GM08714 (cell line): ENCODE data around the gene TRPM3.
"Not testable (repeated sequence)": the region's sequence is repeated elsewhere in the genome, so short reads cannot be mapped to it uniquely, and the experiment has no call there.

Experiments used
- H3K4me3 ChIP-seq: fragments of 200-500 bp; sonication (Bioruptor generic); 2 replicates; pipeline ENCODE4 v1.5.1; 2014; ENCODE audit warnings: mild to moderate bottlenecking, low read length, inconsistent platforms
- ZNF274 ChIP-seq: IDR thresholded peaks from 2 replicates; pipeline ENCODE4 v1.6.1; 2012; ENCODE audit warnings: mild to moderate bottlenecking, low read depth, low read length

TRPM3 gene

GRCh38 chr9:70658765-70659164 is 462.7 kb downstream of the TRPM3 start:
- no peak for TF ChIP-seq ZNF274
- H3K4me3 ChIP-seq, result no peak overlapping the region

GRCh38 chr9:70656281-70656680 is 465.1 kb downstream of the TRPM3 start:
- no peak for TF ChIP-seq ZNF274
- H3K4me3 ChIP-seq, result no peak overlapping the region

- no peak for TF ChIP-seq ZNF274
- H3K4me3 ChIP-seq, result no peak overlapping the region
Observed at GRCh38 chr9:70654144-70654543, 467.3 kb downstream of the TRPM3 start.

DNA sequence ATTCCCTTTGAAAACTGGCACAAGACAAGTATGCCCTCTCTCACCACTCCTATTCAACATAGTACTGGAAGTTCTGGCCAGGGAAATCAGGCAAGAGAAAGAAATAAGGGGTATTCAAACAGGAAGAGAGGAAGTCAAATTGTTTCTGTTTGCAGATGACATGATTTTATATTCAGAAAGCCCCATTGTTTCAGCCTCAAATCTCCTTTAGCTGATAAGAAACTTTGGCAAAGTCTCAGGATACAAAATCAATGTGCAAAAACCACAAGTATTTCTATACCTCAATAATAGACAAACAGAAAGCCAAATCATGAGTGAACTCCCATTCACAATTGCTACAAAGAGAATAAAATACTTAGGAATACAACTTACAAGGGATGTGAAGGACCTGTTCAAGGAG is 476.8 kb downstream of the TRPM3 start:
- H3K4me3 ChIP-seq, result not testable (repeated sequence)

GRCh38 chr9:70642341-70642740 is 479.1 kb downstream of the TRPM3 start:
- no peak overlapping the region for H3K4me3 ChIP-seq
- no peak for TF ChIP-seq ZNF274

- H3K4me3 ChIP-seq, result no peak overlapping the region
- no peak for TF ChIP-seq ZNF274
Observed at GRCh38 chr9:70641631-70642030, 479.8 kb downstream of the TRPM3 start.

- no peak for TF ChIP-seq ZNF274
- H3K4me3 ChIP-seq, result no peak overlapping the region
Observed at GRCh38 chr9:70641031-70641430, 480.4 kb downstream of the TRPM3 start.

DNA sequence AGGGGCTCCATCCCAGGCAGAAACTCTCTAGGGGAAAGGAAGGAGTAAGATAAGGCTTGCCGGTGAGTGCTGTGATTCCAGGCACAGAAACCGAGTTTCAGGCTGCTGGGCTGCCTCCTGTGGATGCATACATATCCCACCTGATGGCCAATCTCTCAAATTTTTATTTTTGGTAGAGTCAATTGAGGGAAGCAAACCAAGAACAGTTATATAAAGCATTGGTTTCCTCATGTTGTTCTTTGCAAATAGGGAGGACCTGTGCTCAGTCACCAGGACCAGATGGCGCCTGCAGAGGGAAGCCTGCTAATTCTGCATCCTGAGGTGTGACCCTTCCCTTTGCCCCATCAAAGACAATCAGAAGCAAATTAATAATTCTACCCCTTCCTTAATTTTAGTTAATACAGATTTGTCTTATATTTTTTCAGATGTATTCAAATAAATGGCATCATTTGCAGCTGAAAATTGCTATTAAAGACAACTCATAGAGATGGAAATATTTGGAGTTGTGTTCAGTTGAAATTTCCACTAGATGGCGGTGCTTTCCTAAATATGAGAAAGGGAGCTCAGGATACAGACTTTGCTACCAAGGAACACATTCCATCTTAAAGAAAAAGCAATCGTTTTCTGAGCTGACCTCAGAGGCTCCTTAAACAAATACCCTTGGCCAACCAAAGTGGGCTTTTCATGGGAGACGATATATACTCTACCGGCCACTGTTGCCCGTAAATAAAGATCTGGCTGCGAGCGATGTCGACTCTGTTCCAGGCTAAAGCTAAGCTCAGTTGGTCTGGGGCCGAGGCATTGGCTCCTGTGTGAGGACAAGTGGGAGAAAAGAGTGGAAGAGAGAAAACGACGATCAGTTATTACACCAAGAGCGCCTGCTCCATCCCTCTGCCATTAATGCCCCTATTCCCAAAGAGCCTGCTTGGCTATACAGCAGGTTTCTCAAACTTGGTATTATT is 481.3 kb downstream of the TRPM3 start:
- H3K4me3 ChIP-seq, result no peak overlapping the region
- TF ChIP-seq ZNF274, result no peak

GRCh38 chr9:70635790-70636189 is 485.6 kb downstream of the TRPM3 start:
- TF ChIP-seq ZNF274, result no peak
- H3K4me3 ChIP-seq, result no peak overlapping the region

- no peak for TF ChIP-seq ZNF274
- no peak overlapping the region for H3K4me3 ChIP-seq
Observed at GRCh38 chr9:70634696-70635095, 486.7 kb downstream of the TRPM3 start.

GRCh38 chr9:70630971-70631370 is 490.4 kb downstream of the TRPM3 start:
- no peak for TF ChIP-seq ZNF274
- H3K4me3 ChIP-seq, result no peak overlapping the region

GRCh38 chr9:70629080-70629685 is 492.2 kb downstream of the TRPM3 start:
- H3K4me3 ChIP-seq, result not testable (repeated sequence)

DNA sequence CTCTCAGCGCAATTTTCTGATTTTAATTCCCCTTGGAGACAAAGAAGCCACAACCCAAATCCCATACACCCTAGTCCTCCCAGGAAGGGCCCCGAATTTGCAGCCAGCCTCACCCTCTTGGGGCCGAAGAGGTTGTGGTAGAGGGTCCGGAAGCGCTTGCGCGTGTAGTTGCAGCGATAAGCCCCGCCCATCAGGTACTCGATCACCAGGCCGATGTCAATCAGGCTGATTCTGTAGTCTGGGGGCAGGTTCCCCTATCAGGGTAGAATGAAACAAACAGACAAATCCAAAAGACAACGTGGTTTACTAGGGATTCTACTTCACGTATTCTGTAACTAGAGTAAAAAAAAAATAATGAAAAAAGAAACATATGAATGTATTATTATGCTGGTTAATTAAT is 496.3 kb downstream of the TRPM3 start:
- TF ChIP-seq ZNF274, result no peak
- H3K4me3 ChIP-seq, result no peak overlapping the region

- H3K4me3 ChIP-seq, result no peak overlapping the region
- TF ChIP-seq ZNF274, result no peak
Observed at GRCh38 chr9:70618784-70619183, 502.6 kb downstream of the TRPM3 start.

GRCh38 chr9:70617033-70617828 is 504.2 kb downstream of the TRPM3 start:
- H3K4me3 ChIP-seq, result no peak overlapping the region
- no peak for TF ChIP-seq ZNF274
